GM12874 (cell line): ENCODE data around the gene MYF6.

Experiments used
- CTCF ChIP-seq: IDR thresholded peaks from 2 replicates; pipeline ENCODE4 v1.5.1; 2011; ENCODE audit warnings: low read depth, mild to moderate bottlenecking, control low read depth, low read length, moderate library complexity; ENCODE audit not compliant: insufficient read depth

The MYF6 gene

GRCh38 chr12:80681287-80681686 is 26.1 kb upstream of the MYF6 start:
- no peak for TF ChIP-seq CTCF

GRCh38 chr12:80681786-80682185 is 25.6 kb upstream of the MYF6 start:
- TF ChIP-seq CTCF = no peak

- no peak for TF ChIP-seq CTCF
Measured at GRCh38 chr12:80684077-80684495, 23.3 kb upstream of the MYF6 start.

- no peak for TF ChIP-seq CTCF
Measured at GRCh38 chr12:80690090-80690489, 17.3 kb upstream of the MYF6 start.

GRCh38 chr12:80690513-80690912 is 16.9 kb upstream of the MYF6 start:
- TF ChIP-seq CTCF = no peak

GRCh38 chr12:80692114-80692513 is 15.3 kb upstream of the MYF6 start:
- no peak for TF ChIP-seq CTCF

GRCh38 chr12:80697270-80697887 is 10.1 kb upstream of the MYF6 start:
- no peak for TF ChIP-seq CTCF
